WTC11 (cell line): ENCODE measurements around the gene SEL1L. TPM values are rescaled to one million over a fixed set of nuclear protein-coding genes. Genes with fewer than 3 reads are reported as not detected.

ENCODE experiments used
- ATAC-seq: fragments of 200-7000 bp; cut with Tn5 transposase; 2 replicates; pipeline ENCODE4 v1.10.0; 2021; ENCODE audit warnings: mild to moderate bottlenecking, moderate library complexity
- CTCF ChIA-PET: fragments of 300-600 bp; sonication (Branson Sonifier 250); formaldehyde crosslinking; loops from one replicate; lab custom pipeline; 2021; ENCODE audit warnings: antibody characterized with exemption; lab: Charles Lee
- POLR2A ChIA-PET: fragments of 350-600 bp; sonication (Branson Sonifier 250); formaldehyde crosslinking; loops from one replicate; lab custom pipeline; 2021; ENCODE audit warnings: antibody characterized with exemption; lab: Charles Lee
- DNase-seq: peaks from one replicate; pipeline ENCODE4 v3.0.0; 2021; ENCODE audit warnings: low spot score
- H3K27ac Mint-ChIP-seq: 2 replicates; pipeline ENCODE4 v1.8.0; 2021; ENCODE audit warnings: mixed read lengths
- H3K27me3 Mint-ChIP-seq: 2 replicates; pipeline ENCODE4 v1.8.0; 2021; ENCODE audit warnings: low read depth, mild to moderate bottlenecking, moderate library complexity, mixed read lengths
- H3K36me3 Mint-ChIP-seq: 2 replicates; pipeline ENCODE4 v1.8.0; 2021; ENCODE audit warnings: mixed read lengths
- H3K4me1 Mint-ChIP-seq: 2 replicates; pipeline ENCODE4 v1.8.0; 2022; ENCODE audit warnings: mixed read lengths
- H3K4me3 Mint-ChIP-seq: 2 replicates; pipeline ENCODE4 v1.8.0; 2021; ENCODE audit warnings: mild to moderate bottlenecking, moderate library complexity, mixed read lengths
- H3K9me3 Mint-ChIP-seq: 2 replicates; pipeline ENCODE4 v1.8.0; 2021; ENCODE audit warnings: mixed read lengths
- ETV6 ChIP-seq: sonication (generic); formaldehyde crosslinking; IDR thresholded peaks from 2 replicates; pipeline ENCODE4 v1.8.1; 2022; ENCODE audit warnings: mild to moderate bottlenecking, missing genetic modification reagents
- FOXK1 ChIP-seq: sonication (generic); formaldehyde crosslinking; IDR thresholded peaks from 2 replicates; pipeline ENCODE4 v1.8.0; 2022; ENCODE audit warnings: mild to moderate bottlenecking, moderate library complexity, missing genetic modification reagents
- FOXP1 ChIP-seq: sonication (generic); formaldehyde crosslinking; IDR thresholded peaks from 2 replicates; pipeline ENCODE4 v1.8.0; 2022; ENCODE audit warnings: missing genetic modification reagents, mild to moderate bottlenecking, moderate library complexity, borderline replicate concordance
- GABPB1 ChIP-seq: sonication (generic); formaldehyde crosslinking; IDR thresholded peaks from 2 replicates; pipeline ENCODE4 v1.8.1; 2023; ENCODE audit warnings: mild to moderate bottlenecking, missing genetic modification reagents
- GTF2I ChIP-seq: fragments of 250-450 bp; sonication (Bioruptor Pico); conservative IDR thresholded peaks from 2 replicates; pipeline ENCODE4 v1.4.0; 2021; ENCODE audit warnings: mild to moderate bottlenecking
- NFYB ChIP-seq: sonication (generic); formaldehyde crosslinking; conservative IDR thresholded peaks from 2 replicates; pipeline ENCODE4 v1.8.0; 2022; ENCODE audit warnings: low read depth, missing genetic modification reagents
- TEAD4 ChIP-seq: sonication (generic); formaldehyde crosslinking; IDR thresholded peaks from 2 replicates; pipeline ENCODE4 v1.8.0; 2022; ENCODE audit warnings: mild to moderate bottlenecking, missing genetic modification reagents
- TP53 ChIP-seq: sonication (generic); formaldehyde crosslinking; IDR thresholded peaks from 2 replicates; pipeline ENCODE4 v1.8.1; 2023; ENCODE audit warnings: mild to moderate bottlenecking, missing genetic modification reagents
- ZNF317 ChIP-seq: sonication (generic); formaldehyde crosslinking; IDR thresholded peaks from 2 replicates; pipeline ENCODE4 v1.8.1; 2023; ENCODE audit warnings: low read depth, mild to moderate bottlenecking, moderate library complexity, missing genetic modification reagents, borderline replicate concordance
- ZNF671 ChIP-seq: fragments of 250-450 bp; sonication (Bioruptor Pico); IDR thresholded peaks from 2 replicates; pipeline ENCODE4 v1.8.0; 2021; ENCODE audit warnings: mild to moderate bottlenecking
- total RNA-seq: library from RNA; stranded (reverse); gene quantifications from 3 replicates; pipeline ENCODE4 v1.2.3, GENCODE V29; 2021
- TF ChIP-seq, protein P1 (sequence below): sonication (generic); formaldehyde crosslinking; conservative IDR thresholded peaks from 2 replicates; pipeline ENCODE4 v1.8.1; 2023; ENCODE audit warnings: mild to moderate bottlenecking, low read depth, missing genetic modification reagents, moderate library complexity
- TF ChIP-seq, protein P2 (sequence below): sonication (generic); formaldehyde crosslinking; IDR thresholded peaks from 2 replicates; pipeline ENCODE4 v1.8.0; 2023; ENCODE audit warnings: missing genetic modification reagents
- TF ChIP-seq, protein P3 (sequence below): sonication (generic); formaldehyde crosslinking; IDR thresholded peaks from 2 replicates; pipeline ENCODE4 v1.8.1; 2023; ENCODE audit warnings: mild to moderate bottlenecking, missing genetic modification reagents, moderate library complexity
- TF ChIP-seq, protein P4 (sequence below): sonication (generic); formaldehyde crosslinking; IDR thresholded peaks from 2 replicates; pipeline ENCODE4 v1.8.0; 2022; ENCODE audit warnings: missing genetic modification reagents
- TF ChIP-seq, protein P5 (sequence below): fragments of 250-450 bp; sonication (Bioruptor Pico); conservative IDR thresholded peaks from 2 replicates; pipeline ENCODE4 v1.9.0; 2021; ENCODE audit warnings: mild to moderate bottlenecking
- TF ChIP-seq, protein P6 (sequence below): sonication (generic); formaldehyde crosslinking; IDR thresholded peaks from 2 replicates; pipeline ENCODE4 v1.8.0; 2022; ENCODE audit warnings: mild to moderate bottlenecking, missing genetic modification reagents

The SEL1L gene
- total RNA-seq, 1 experiment from 2014 or later: 29.1 TPM

DNA sequence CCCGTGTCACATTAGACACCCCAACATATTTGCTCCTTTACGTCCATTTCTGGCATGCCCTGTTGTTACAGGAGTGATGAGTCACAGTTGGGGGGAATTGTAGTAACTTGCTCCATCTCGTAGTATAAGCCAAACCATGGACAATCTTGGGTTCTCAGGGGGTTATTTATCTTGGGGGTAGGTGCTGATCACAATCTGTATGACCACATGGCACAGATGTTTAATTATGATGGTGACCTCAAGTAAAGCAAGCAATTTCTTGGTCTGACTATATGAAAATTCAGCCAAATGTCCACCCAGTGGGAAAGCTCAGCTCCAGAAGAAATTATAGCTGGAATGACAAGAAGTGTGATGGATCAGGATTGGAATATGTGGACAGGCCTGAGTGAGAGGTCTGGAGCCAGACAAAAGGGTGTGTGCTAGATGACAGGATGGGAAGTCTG is 101.4 kb downstream of the SEL1L start:
- H3K36me3 Mint-ChIP-seq: peaks cover under 1% of the 10 kb centered on the region
- ATAC-seq: no peak
- no peak for DNase-seq
- no peak overlapping the region for H3K4me3 Mint-ChIP-seq
- no peaks in the 10 kb centered on the region for H3K9me3 Mint-ChIP-seq
- peaks cover 11% of the 10 kb centered on the region for H3K27me3 Mint-ChIP-seq
- CTCF ChIA-PET: interaction anchor here (6.6 kb wide), 1 partner anchor 161 kb away, joined by 43 read pairs; no protein-coding TSS in a partner anchor
- H3K4me1 Mint-ChIP-seq: peaks cover 63% of the 10 kb centered on the region
- TF ChIP-seq FOXP1: no peak
- TF ChIP-seq, protein P1, sequence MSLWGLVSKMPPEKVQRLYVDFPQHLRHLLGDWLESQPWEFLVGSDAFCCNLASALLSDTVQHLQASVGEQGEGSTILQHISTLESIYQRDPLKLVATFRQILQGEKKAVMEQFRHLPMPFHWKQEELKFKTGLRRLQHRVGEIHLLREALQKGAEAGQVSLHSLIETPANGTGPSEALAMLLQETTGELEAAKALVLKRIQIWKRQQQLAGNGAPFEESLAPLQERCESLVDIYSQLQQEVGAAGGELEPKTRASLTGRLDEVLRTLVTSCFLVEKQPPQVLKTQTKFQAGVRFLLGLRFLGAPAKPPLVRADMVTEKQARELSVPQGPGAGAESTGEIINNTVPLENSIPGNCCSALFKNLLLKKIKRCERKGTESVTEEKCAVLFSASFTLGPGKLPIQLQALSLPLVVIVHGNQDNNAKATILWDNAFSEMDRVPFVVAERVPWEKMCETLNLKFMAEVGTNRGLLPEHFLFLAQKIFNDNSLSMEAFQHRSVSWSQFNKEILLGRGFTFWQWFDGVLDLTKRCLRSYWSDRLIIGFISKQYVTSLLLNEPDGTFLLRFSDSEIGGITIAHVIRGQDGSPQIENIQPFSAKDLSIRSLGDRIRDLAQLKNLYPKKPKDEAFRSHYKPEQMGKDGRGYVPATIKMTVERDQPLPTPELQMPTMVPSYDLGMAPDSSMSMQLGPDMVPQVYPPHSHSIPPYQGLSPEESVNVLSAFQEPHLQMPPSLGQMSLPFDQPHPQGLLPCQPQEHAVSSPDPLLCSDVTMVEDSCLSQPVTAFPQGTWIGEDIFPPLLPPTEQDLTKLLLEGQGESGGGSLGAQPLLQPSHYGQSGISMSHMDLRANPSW (CRISPR knock-in tag): no peak
- TF ChIP-seq, protein P2, sequence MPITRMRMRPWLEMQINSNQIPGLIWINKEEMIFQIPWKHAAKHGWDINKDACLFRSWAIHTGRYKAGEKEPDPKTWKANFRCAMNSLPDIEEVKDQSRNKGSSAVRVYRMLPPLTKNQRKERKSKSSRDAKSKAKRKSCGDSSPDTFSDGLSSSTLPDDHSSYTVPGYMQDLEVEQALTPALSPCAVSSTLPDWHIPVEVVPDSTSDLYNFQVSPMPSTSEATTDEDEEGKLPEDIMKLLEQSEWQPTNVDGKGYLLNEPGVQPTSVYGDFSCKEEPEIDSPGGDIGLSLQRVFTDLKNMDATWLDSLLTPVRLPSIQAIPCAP (CRISPR knock-in tag): no peak
- TF ChIP-seq, protein P3, sequence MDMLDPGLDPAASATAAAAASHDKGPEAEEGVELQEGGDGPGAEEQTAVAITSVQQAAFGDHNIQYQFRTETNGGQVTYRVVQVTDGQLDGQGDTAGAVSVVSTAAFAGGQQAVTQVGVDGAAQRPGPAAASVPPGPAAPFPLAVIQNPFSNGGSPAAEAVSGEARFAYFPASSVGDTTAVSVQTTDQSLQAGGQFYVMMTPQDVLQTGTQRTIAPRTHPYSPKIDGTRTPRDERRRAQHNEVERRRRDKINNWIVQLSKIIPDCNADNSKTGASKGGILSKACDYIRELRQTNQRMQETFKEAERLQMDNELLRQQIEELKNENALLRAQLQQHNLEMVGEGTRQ (CRISPR knock-in tag): no peak
- TF ChIP-seq ETV6: no peak
- TF ChIP-seq TEAD4 (CRISPR knock-in tag): no peak
- TF ChIP-seq, protein P4, sequence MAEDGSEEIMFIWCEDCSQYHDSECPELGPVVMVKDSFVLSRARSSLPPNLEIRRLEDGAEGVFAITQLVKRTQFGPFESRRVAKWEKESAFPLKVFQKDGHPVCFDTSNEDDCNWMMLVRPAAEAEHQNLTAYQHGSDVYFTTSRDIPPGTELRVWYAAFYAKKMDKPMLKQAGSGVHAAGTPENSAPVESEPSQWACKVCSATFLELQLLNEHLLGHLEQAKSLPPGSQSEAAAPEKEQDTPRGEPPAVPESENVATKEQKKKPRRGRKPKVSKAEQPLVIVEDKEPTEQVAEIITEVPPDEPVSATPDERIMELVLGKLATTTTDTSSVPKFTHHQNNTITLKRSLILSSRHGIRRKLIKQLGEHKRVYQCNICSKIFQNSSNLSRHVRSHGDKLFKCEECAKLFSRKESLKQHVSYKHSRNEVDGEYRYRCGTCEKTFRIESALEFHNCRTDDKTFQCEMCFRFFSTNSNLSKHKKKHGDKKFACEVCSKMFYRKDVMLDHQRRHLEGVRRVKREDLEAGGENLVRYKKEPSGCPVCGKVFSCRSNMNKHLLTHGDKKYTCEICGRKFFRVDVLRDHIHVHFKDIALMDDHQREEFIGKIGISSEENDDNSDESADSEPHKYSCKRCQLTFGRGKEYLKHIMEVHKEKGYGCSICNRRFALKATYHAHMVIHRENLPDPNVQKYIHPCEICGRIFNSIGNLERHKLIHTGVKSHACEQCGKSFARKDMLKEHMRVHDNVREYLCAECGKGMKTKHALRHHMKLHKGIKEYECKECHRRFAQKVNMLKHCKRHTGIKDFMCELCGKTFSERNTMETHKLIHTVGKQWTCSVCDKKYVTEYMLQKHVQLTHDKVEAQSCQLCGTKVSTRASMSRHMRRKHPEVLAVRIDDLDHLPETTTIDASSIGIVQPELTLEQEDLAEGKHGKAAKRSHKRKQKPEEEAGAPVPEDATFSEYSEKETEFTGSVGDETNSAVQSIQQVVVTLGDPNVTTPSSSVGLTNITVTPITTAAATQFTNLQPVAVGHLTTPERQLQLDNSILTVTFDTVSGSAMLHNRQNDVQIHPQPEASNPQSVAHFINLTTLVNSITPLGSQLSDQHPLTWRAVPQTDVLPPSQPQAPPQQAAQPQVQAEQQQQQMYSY: no peak
- no peak for TF ChIP-seq TP53
- TF ChIP-seq ZNF671: no peak
- TF ChIP-seq GABPB1: no peak
- TF ChIP-seq, protein P5, sequence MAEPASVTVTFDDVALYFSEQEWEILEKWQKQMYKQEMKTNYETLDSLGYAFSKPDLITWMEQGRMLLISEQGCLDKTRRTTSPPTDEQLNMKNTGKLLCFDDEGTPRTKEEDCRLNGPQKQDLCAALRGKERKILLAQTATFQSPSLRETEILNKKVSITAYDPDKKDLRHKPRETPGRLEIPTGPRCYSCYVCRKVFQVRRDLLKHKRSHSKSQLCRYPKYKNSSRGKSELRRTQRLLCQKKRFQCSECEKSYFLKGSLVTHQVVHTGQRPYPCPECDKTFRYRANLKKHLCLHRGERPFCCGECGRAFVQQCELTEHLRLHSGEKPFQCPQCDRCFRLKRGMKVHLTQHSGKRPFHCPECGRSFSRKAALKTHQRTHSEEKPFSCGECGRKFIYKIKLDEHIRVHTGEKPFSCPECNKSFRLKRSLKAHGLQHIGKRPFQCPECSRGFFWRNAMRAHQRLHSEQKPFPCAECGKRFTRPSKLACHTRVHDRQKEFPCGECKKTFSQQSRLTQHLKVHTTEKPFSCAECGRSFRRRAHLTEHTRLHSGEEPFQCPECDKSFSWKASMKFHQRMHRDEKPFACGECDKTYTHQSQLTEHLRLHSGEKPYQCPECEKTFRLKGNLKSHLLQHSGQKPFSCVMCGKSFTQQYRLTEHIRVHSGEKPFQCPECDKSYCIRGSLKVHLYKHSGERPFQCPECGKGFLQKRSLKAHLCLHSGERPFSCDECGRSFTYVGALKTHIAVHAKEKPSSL (CRISPR knock-in tag): no peak
- TF ChIP-seq GTF2I (CRISPR knock-in tag): no peak
- no peak for TF ChIP-seq FOXK1 (CRISPR knock-in tag)
- no peak for TF ChIP-seq NFYB (CRISPR knock-in tag)
- TF ChIP-seq ZNF317 (CRISPR knock-in tag): no peak
- TF ChIP-seq, protein P6, sequence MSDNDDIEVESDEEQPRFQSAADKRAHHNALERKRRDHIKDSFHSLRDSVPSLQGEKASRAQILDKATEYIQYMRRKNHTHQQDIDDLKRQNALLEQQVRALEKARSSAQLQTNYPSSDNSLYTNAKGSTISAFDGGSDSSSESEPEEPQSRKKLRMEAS (CRISPR knock-in tag): no peak
- H3K27ac Mint-ChIP-seq: no peak overlapping the region
- POLR2A ChIA-PET: no interaction called here
